GM19463 (cell line): ENCODE results near the gene PDSS1.

Experiments
- ATAC-seq: cut with Tn5 transposase; IDR thresholded peaks from one replicate; pipeline ENCODE4 v1.9.1; 2021; ENCODE audit warnings: mild to moderate bottlenecking, moderate library complexity; ENCODE audit not compliant: unreplicated experiment

Gene PDSS1

DNA sequence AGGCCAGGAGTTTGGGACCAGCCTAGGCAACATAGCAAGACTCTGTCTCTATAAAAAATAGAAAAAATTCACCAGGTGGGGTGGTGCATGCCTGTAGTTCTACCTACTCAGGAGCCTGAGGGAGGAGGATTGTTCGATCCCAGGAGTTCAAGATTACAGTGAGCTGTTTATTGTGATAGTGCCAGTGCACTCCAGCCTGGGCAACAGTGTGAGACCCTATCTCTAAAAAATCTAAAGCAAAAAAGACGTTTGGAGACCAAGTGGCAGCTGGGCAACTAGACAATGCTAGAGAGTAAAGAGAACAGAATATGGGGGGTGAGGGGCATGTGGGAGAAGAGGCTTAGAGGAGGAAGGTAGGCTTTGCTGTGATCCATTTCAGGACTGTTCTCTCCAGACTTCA lies 1.4 kb downstream of the PDSS1 start:
- no peak for ATAC-seq

GRCh38 chr10:26699631-26700030 lies 2.1 kb downstream of the PDSS1 start:
- ATAC-seq, result no peak

- ATAC-seq, result no peak
These were observed 3.6 kb downstream of the PDSS1 start for GRCh38 chr10:26700884-26701630.

DNA sequence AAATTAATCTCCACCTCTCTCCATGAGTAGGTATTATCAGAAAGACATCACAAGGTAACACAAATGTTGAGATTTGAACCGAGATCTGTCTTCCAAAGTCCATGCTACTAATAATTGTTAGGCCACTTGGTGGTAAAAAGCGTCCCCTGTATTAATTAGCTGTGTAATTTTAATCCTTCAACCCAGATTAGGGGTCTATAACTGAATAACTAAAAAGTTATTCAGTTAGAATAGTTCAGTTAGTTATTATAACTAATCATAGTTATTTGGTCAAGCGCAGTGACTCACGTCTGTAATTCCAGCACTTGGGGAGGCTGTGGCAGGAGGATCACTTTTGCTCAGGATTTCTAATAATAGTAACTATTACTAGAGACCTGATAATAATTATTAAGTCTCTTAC lies 5.6 kb downstream of the PDSS1 start:
- ATAC-seq, result no peak

DNA sequence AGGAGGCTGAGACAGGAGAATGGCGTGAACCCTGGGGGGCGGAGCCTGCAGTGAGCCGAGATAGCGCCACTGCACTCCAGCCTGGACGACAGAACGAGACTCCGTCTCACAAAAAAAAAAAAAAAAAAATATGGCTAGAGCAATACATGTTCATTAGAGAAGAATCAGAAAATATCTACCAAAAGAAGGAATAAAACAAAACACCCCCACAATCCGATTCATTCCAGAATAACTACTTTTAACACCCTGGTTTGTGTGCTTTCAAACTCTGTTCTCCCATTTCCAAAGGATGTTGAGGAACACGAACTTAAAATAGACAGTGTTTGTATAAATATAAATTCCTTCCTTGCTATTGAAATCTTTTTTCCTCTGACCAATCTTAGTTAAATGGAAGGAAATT lies 6.5 kb downstream of the PDSS1 start:
- no peak for ATAC-seq

- no peak for ATAC-seq
These were observed 8.7 kb downstream of the PDSS1 start for GRCh38 chr10:26706206-26706605.

GRCh38 chr10:26706936-26707335 lies 9.4 kb downstream of the PDSS1 start:
- ATAC-seq, result no peak

DNA sequence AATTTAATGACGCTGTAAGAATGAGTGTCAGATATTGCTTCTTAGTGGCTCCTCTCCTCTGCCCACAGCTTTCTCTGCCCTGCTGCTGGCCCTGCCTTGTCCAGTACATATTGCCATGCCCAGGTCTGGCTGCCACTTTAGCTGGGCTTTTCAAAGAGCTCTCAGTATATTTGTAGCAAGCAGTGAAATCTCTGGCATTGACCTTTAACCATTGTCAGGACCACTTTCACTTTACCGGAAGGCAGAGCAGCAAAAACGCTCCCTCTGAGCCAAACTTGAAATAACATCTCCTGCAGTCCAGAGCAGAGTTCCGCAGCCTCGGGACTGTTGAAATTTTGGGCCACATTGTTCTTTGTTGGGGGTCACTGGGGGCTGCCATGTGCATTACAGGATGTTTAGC lies 13.8 kb downstream of the PDSS1 start:
- no peak for ATAC-seq

DNA sequence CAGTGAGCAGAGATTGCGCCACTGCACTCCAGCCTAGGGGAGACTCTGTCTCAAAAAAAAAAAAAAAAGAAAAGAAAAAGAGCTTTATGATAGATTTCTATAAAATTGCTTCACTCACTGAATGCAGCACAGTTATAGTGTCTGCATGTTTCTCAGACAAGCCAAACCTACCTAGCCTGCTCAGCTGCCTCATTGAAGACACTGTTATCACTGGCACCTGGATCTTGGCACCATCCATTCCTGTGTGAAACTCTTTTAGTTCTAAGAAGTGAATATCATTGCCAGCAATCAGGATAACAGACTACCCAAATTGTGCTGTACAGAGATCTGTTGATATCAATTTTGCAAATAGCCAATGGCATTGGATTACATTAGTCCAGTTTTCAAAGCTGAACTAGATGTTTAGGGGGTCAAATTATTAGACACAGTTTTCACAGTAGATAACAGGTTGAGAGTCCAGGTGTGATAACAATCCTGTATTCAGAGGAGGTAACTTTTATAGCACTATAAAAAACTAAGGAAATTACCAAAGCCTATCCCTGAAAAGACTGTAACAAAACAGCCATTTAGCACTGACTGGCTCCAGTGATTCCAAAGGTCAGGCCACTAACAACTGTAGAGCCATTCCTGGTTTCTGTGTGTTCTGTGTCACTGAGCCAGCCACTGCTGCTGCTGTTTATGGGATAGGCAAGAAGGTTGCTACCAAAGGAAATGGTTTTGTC lies 17.1 kb downstream of the PDSS1 start:
- ATAC-seq, result no peak

GRCh38 chr10:26715137-26715487 lies 17.6 kb downstream of the PDSS1 start:
- ATAC-seq, result no peak

DNA sequence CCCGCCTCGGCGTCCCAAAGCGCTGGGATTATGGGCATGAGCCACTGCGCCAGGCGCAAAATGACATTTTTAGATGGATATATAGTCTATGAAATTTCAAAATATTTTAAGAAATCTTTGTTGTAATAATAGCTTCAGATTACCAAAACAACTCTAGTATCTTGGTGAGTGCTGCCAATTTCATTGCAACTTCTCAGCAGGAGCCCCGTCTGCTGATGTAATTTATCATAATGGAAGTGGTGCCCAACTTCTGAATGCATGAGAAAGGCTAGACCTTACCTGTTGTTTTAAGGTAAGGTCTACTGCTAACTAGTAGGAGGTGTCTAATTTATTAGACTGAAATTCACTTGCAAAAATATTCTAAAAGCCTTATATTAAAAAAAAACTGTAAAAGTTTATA lies 20.0 kb downstream of the PDSS1 start:
- no peak for ATAC-seq

- no peak for ATAC-seq
These were observed 24.1 kb downstream of the PDSS1 start for GRCh38 chr10:26721561-26721960.

GRCh38 chr10:26723016-26723415 lies 25.5 kb downstream of the PDSS1 start:
- no peak for ATAC-seq

DNA sequence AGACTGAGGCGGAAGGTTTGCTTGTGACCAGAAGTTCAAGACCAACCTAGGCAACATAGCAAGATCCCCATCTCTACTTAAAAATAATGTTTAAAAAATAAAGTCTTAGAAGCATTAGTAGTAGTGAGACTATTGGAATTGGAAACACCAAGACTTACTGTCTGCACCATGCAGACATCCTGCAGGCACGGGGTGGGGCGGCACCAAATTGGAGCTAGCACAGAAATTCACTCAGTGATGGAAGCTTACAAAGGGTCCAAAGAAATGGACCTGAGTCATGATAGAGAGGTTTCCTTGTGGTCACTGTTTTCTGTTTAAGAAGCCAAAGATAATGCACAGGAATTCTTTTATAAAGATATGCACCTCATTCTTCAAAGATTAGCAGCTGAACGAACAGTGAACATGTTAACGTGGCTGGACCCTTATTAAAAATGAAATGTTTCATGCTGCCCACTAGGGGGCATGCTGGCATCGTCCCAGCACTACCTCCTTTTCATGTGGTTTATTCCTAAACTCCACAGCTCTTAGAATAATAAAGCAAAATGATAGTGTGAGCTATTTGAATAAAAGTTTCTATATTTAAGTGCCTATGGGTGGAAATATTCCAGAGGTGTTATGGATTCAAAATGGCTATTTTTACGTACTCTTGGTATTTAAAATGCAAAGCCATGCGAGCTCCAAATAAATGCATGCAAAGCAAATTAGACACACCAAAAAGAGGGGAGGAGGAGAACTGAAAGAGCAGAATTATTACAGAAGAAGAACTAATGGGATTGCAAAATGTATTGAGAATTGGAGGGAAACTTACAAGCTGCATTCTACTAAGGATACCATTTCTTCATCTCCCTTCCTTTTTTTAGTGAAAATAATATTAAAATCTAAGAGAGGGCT lies 28.6 kb downstream of the PDSS1 start:
- ATAC-seq, result no peak

DNA sequence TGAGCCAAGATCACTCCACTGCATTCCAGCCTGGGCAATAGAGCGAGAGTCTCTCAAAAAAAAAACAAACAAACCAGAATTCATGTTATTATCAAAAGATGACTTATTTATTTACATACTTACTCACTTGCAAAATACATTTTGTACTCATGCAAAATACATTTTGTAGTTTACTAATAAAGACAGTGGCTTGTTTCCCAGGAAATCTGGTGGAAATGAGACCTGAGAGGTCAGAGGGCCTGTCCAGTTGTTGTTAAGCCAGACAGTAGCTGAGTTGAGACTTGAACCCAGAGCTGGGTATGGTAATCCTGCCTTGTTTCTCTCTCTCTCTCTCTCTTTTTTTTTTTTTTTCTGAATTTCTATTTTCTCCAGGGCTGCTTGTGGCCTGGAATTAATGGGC lies 29.5 kb downstream of the PDSS1 start:
- no peak for ATAC-seq

GRCh38 chr10:26728957-26729356 lies 31.5 kb downstream of the PDSS1 start:
- ATAC-seq, result no peak

DNA sequence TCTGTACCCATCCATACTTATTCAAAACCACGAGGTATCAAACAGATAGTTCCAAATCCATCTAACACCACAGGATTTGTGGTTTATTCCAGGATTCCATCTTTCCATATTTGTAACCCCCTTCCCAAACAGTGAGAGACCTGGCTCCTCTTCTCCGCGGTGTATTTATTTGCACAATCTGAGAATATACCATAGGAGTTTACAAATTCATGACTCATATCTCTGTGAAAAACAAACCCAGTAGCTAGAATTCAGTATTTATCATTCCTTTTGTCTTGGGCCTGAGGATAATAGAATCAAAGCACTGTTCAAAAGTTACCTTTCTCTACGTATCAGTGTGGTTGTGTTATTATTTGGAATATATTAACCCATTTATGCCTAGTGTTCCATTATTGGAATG lies 31.9 kb downstream of the PDSS1 start:
- no peak for ATAC-seq

DNA sequence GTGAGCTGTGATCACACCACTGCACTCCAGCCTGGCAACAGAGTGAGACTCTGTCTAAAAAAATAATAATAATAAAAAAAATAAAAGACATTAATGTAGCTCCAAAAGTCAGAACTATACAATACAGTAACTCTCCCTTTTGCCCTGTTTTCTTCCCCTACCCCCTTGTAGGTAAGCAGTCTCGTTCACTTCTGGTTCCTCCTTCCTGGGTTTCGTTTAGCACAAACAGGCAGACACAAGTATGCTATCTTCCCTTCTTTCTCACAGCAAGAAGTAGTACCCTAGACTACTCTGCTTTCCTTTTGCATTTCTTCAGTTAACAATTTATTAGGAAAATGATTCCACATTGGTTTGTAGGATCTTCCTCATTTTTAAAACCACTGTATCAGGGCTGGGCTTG lies 33.1 kb downstream of the PDSS1 start:
- no peak for ATAC-seq

GRCh38 chr10:26733750-26734568 lies 36.5 kb downstream of the PDSS1 start:
- ATAC-seq, result no peak

- ATAC-seq, result no peak
These were observed 37.9 kb downstream of the PDSS1 start for GRCh38 chr10:26735435-26735834.

DNA sequence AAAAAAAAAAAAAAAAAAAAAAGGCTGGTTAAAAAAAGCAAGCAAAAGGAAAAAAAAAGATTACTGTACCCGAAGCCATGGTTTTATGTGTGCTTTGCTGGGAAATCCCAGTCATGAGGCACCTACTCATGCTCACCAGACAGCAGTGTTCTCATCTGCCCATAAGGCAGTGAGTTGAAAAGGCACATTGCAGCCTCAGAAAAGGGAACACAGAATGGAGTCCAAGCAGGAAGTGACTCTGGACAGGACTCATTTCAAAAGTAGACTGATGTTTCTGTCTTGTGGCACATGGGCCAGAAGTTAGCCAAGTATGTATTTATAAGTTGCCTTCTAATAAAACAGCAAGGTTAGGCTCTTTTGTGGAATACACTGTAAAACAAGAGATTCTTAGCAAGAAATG lies 40.2 kb downstream of the PDSS1 start:
- ATAC-seq, result peak; percentile 81
